Measurements from ENCODE around the gene SLC22A3.
"Not testable (repeated sequence)": the region's sequence is repeated elsewhere in the genome, so short reads cannot be mapped to it uniquely, and the experiment has no call there.

Gene SLC22A3

GRCh38 chr6:160348223-160349019 is at the start of gene SLC22A3:
TSS of gene SLC22A3 (plus strand) at chr6:160348378. CDS start at chr6:160348420, 42 bp downstream.
- DNase-seq = no peak

- no peak for DNase-seq
These were observed 48.6 kb upstream of the SLC22A3 start for GRCh38 chr6:160299559-160299958.

- DNase-seq = no peak
These were observed 48.0 kb upstream of the SLC22A3 start for GRCh38 chr6:160300076-160300695.

GRCh38 chr6:160301339-160301738 is 46.8 kb upstream of the SLC22A3 start:
- DNase-seq = no peak

- DNase-seq = not testable (repeated sequence)
These were observed 45.6 kb upstream of the SLC22A3 start for GRCh38 chr6:160302431-160303082.

- no peak for DNase-seq
These were observed 44.4 kb upstream of the SLC22A3 start for GRCh38 chr6:160303806-160304205.

- no peak for DNase-seq
These were observed 42.1 kb upstream of the SLC22A3 start for GRCh38 chr6:160305926-160306713.

- no peak for DNase-seq
These were observed 38.5 kb upstream of the SLC22A3 start for GRCh38 chr6:160309718-160310117.

- no peak for DNase-seq
These were observed 35.3 kb upstream of the SLC22A3 start for GRCh38 chr6:160312900-160313299.

GRCh38 chr6:160315310-160315709 is 32.9 kb upstream of the SLC22A3 start:
- DNase-seq = no peak

- DNase-seq = no peak
These were observed 31.9 kb upstream of the SLC22A3 start for GRCh38 chr6:160316261-160316660.

- DNase-seq = no peak
These were observed 28.9 kb upstream of the SLC22A3 start for GRCh38 chr6:160319246-160319645.

GRCh38 chr6:160321729-160322505 is 26.3 kb upstream of the SLC22A3 start:
- DNase-seq = no peak

- no peak for DNase-seq
These were observed 20.2 kb upstream of the SLC22A3 start for GRCh38 chr6:160327981-160328380.

GRCh38 chr6:160328447-160328846 is 19.7 kb upstream of the SLC22A3 start:
- no peak for DNase-seq

GRCh38 chr6:160329188-160329587 is 19.0 kb upstream of the SLC22A3 start:
- no peak for DNase-seq

GRCh38 chr6:160330619-160331018 is 17.6 kb upstream of the SLC22A3 start:
- DNase-seq = no peak

- no peak for DNase-seq
These were observed 17.0 kb upstream of the SLC22A3 start for GRCh38 chr6:160331204-160331603.

- DNase-seq = no peak
These were observed 16.4 kb upstream of the SLC22A3 start for GRCh38 chr6:160331753-160332152.

GRCh38 chr6:160333101-160333500 is 15.1 kb upstream of the SLC22A3 start:
- DNase-seq = no peak

GRCh38 chr6:160333841-160334240 is 14.3 kb upstream of the SLC22A3 start:
- no peak for DNase-seq

- DNase-seq = no peak
These were observed 12.0 kb upstream of the SLC22A3 start for GRCh38 chr6:160336200-160336599.
